B cell (primary cell): Measurements from ENCODE around the gene CCDC201. TPM values are rescaled to one million over a fixed set of nuclear protein-coding genes. Genes with fewer than 3 reads are reported as not detected.

Experiments used
- ATAC-seq: fragments of 200-7000 bp; cut with Tn5 transposase; one replicate; pipeline ENCODE4 v1.10.0; 2021; ENCODE audit warnings: low read depth, mild to moderate bottlenecking, moderate number of reproducible peaks, moderate library complexity
- CTCF ChIA-PET: fragments of 350-600 bp; sonication (Branson Sonifier 250); formaldehyde crosslinking; loops from one replicate; lab custom pipeline; 2021; ENCODE audit warnings: antibody characterized with exemption, inconsistent platforms; lab: Charles Lee
- POLR2A ChIA-PET: fragments of 350-600 bp; sonication (Branson Sonifier 250); formaldehyde crosslinking; loops from one replicate; lab custom pipeline; 2021; ENCODE audit warnings: antibody characterized with exemption; lab: Charles Lee
- DNase-seq: peaks from one replicate; pipeline ENCODE4 v3.0.0; 2013
- H2AFZ ChIP-seq: 2 replicates; pipeline ENCODE4 v1.6.1; 2012; ENCODE audit warnings: mild to moderate bottlenecking, low read depth, low read length; ENCODE audit not compliant: insufficient read depth, poor library complexity, severe bottlenecking
- H3K27ac ChIP-seq, 2 donors: 1 replicate in 1 of 2; 2 replicates in 1 of 2; pipeline ENCODE4 v1.5.1; 2012 to 2013; ENCODE audit warnings: low read length in 2 of 2, mild to moderate bottlenecking in 2 of 2, moderate library complexity in 1 of 2
- H3K27me3 ChIP-seq, 4 experiments: fragments of 200-600 bp in 1 of 4; sonication (generic) in 1 of 4; replicated peaks in 1 of 4; 1 replicate in 2 of 4; 2 replicates in 2 of 4; pipeline versions ENCODE4 v1.6.1 to v1.7.0; 2013 to 2016; ENCODE audit warnings: low read length in 3 of 4, mild to moderate bottlenecking in 2 of 4, mixed read lengths in 1 of 4, moderate library complexity in 1 of 4; ENCODE audit not compliant: insufficient read depth in 4 of 4, control insufficient read depth in 3 of 4; ENCODE audit errors: control extremely low read depth in 1 of 4
- H3K36me3 ChIP-seq, 2 experiments: replicated peaks in 1 of 2; 1 replicate in 1 of 2; 2 replicates in 1 of 2; pipeline versions ENCODE4 v1.6.1 to v1.7.1; 2013; ENCODE audit warnings: low read length in 1 of 2; ENCODE audit not compliant: insufficient read depth in 2 of 2, control insufficient read depth in 1 of 2; ENCODE audit errors: control extremely low read depth in 1 of 2, extremely low read depth in 1 of 2
- H3K4me1 ChIP-seq, 2 donors: fragments of 200-600 bp in 1 of 2; sonication (generic) in 1 of 2; 1 replicate in 1 of 2; 2 replicates in 1 of 2; pipeline versions ENCODE4 v1.5.1 to v1.6.1; 2013 to 2017; ENCODE audit warnings: low read length in 2 of 2; ENCODE audit not compliant: control insufficient read depth in 2 of 2, insufficient read depth in 2 of 2
- H3K4me2 ChIP-seq: replicated peaks from 2 replicates; pipeline ENCODE3; 2012; ENCODE audit warnings: mild to moderate bottlenecking, low read depth, low read length; ENCODE audit not compliant: poor library complexity, severe bottlenecking
- H3K4me3 ChIP-seq, 5 experiments: fragments of 200-600 bp in 1 of 5; sonication (generic) in 1 of 5; 1 replicate in 3 of 5; 2 replicates in 2 of 5; pipeline versions ENCODE4 v1.5.1 to v1.7.0; 2011 to 2016; ENCODE audit warnings: low read length in 4 of 5, mild to moderate bottlenecking in 4 of 5, low read depth in 2 of 5, control low read depth in 1 of 5, moderate library complexity in 1 of 5; ENCODE audit not compliant: insufficient read depth in 1 of 5; ENCODE audit errors: control extremely low read depth in 1 of 5, extremely low read depth in 1 of 5
- H3K79me2 ChIP-seq: fragments of 200-600 bp; sonication (generic); one replicate; pipeline ENCODE4 v1.6.0; 2016; ENCODE audit warnings: low read length; ENCODE audit not compliant: control insufficient read depth, insufficient read depth
- H3K9ac ChIP-seq: fragments of 200-600 bp; sonication (generic); 2 replicates; pipeline ENCODE4 v1.6.1; 2017; ENCODE audit warnings: mild to moderate bottlenecking, low read length, moderate library complexity
- H3K9me3 ChIP-seq, 3 donors: one replicate each; pipeline versions ENCODE4 v1.6.1 to v1.7.1; 2013; ENCODE audit warnings: low read length in 2 of 3; ENCODE audit not compliant: control insufficient read depth in 2 of 3, insufficient read depth in 1 of 3; ENCODE audit errors: control extremely low read depth in 1 of 3
- H4K20me1 ChIP-seq: 2 replicates; pipeline ENCODE4 v1.6.0; 2012; ENCODE audit warnings: mild to moderate bottlenecking, low read length; ENCODE audit not compliant: insufficient read depth, control insufficient read depth, poor library complexity, severe bottlenecking
- H3K27ac Mint-ChIP-seq: one replicate; pipeline ENCODE4 v1.8.0; 2021; ENCODE audit warnings: mixed read lengths
- H3K27me3 Mint-ChIP-seq: one replicate; pipeline ENCODE4 v1.8.0; 2021; ENCODE audit warnings: mixed read lengths
- H3K4me1 Mint-ChIP-seq: one replicate; pipeline ENCODE4 v1.8.0; 2021; ENCODE audit warnings: mixed read lengths
- H3K4me3 Mint-ChIP-seq: one replicate; pipeline ENCODE4 v1.8.0; 2021; ENCODE audit warnings: mixed read lengths
- H3K9me3 Mint-ChIP-seq: one replicate; pipeline ENCODE4 v1.8.0; 2022; ENCODE audit warnings: mixed read lengths; ENCODE audit not compliant: insufficient read depth
- CTCF ChIP-seq: fragments of 200-600 bp; IDR thresholded peaks from one replicate; pipeline ENCODE4 v1.8.0; 2022; ENCODE audit warnings: antibody characterized with exemption, mild to moderate bottlenecking
- EZH2 ChIP-seq: IDR thresholded peaks from 2 replicates; pipeline ENCODE4 v1.6.1; 2012; ENCODE audit warnings: borderline replicate concordance, low read depth, mild to moderate bottlenecking, moderate library complexity, low read length; ENCODE audit not compliant: insufficient read depth, poor library complexity, severe bottlenecking
- WGBS: methylation state at CpG from one replicate; pipeline ENCODE4 v1.1.5; 2013; ENCODE audit warnings: missing lambda C conversion rate; ENCODE audit not compliant: insufficient coverage; 5-methylcytosine and 5-hydroxymethylcytosine counted together
- intact Hi-C: fragments of 100-400 bp; cut with micrococcal nuclease; formaldehyde crosslinking; loops from one replicate; pipeline ENCODE4 v1.10.0; 2022
- polyA plus RNA-seq: library from polyadenylated mRNA; depleted of rRNA; stranded (reverse); fragments of >200 nt; gene quantifications from 2 replicates; pipeline ENCODE4 v1.2.3, GENCODE V29; 2012
- total RNA-seq, 2 donors: library from RNA; stranded (reverse); fragments of 120-200 nt in 1 of 2; gene quantifications; 1 replicate in 1 of 2; 2 replicates in 1 of 2; pipeline versions ENCODE4 v1.2.3 to v1.2.4, GENCODE V29; 2013 to 2022

The CCDC201 gene
- total and polyA plus RNA-seq, 2 donors (not counting 1 experiment from before 2014, with no cell fraction given), result not detected

- H3K27ac ChIP-seq, result no peak overlapping the region
- intact Hi-C loops, result no loop called here
- CTCF ChIA-PET, result interaction anchor here (1.0 kb wide), 1 partner anchor 10 kb away, joined by 3 read pairs; no protein-coding TSS in a partner anchor
These were observed 7.6 kb upstream of the CCDC201 start for GRCh38 chr7:45880433-45880860.

More at GRCh38 chr7:45880433-45880860, 7.6 kb upstream of the CCDC201 start:
- peaks cover 34% of the 10 kb centered on the region for H3K27me3 Mint-ChIP-seq
- Histone ChIP-seq H3K4me1 (no peaks in the 10 kb centered on the region), H3K4me3 (no peak overlapping the region), H3K36me3 (no peaks in the 10 kb centered on the region), H3K4me2 (no peak overlapping the region), H3K79me2 (no peaks in the 10 kb centered on the region), H2AFZ (no peak overlapping the region), H3K9ac (no peak overlapping the region), H3K9me3 (peaks cover 0 to 19% (median 11%) of the 10 kb centered on the region in 3 donors), H3K27me3 (peaks cover 0 to 2% (median 0%) of the 10 kb centered on the region in 4 experiments), H4K20me1 (no peaks in the 10 kb centered on the region)
- DNase-seq, result no peak
- no peak for ATAC-seq
- H3K27ac Mint-ChIP-seq, result no peak overlapping the region
- TF ChIP-seq EZH2, result no peak
- no peak for TF ChIP-seq CTCF
- POLR2A ChIA-PET, result no interaction called here
- H3K9me3 Mint-ChIP-seq, result peaks cover 7% of the 10 kb centered on the region
- H3K4me1 Mint-ChIP-seq, result no peaks in the 10 kb centered on the region
- no peak overlapping the region for H3K4me3 Mint-ChIP-seq
- WGBS, result 92% methylated on average over 7 of the region's 7 CpGs
